Measurements from ENCODE around the gene CREBRF. TPM values are rescaled to one million over a fixed set of nuclear protein-coding genes. Genes with fewer than 3 reads are reported as not detected.
A peak's percentile ranks its signal among the peaks of the same experiment; 100 is the strongest.

The CREBRF gene
- total and polyA plus RNA-seq, 2 of the 4 experiments (the other 2 are of a cell fraction): 3.2 to 16.1 TPM

DNA sequence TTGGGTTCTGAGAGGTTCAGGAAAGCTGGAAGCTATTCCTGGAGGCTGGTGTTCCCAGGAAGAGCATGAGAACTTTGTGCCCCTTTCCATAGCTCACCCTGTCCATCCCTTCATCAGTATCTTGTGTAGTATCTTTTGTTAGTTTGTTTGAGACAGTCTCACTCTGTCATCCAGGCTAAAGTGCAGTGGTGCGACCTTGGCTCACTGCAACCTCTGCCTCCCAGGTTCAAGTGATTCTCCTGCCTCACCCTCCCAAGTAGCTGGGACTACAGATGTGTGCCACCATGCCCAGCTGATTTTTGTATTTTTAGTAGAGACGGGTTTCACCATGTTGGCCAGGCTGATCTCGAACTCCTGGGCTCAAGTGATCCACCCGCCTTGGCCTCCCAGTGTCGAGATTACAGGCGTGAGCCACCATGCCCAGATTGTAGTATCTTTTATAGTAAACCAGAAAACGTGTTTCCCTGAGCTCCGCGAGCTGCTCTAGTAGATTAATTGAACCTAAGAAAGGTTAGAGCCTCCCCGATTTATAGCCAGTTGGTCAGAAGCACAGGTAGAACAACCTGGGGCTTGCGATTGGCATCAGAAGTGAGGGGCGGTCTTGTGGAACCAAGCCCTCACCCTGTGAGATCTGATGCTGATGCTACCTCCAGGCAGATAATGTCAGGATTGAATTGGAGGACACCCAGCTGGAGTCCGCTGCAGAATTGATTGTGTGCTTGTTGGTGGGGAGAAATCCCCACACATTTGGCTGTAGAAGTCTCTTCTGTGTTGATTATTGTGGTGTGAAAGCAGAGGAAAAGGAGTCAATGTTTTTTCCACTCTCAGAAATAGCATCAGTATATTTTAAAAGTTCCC is 40.3 kb upstream of the CREBRF start (continued):
- TF ChIP-seq FOS (IDR thresholded peaks at IDR 0.05; ENCODE audit: low read depth, low read length): no peak

DNA sequence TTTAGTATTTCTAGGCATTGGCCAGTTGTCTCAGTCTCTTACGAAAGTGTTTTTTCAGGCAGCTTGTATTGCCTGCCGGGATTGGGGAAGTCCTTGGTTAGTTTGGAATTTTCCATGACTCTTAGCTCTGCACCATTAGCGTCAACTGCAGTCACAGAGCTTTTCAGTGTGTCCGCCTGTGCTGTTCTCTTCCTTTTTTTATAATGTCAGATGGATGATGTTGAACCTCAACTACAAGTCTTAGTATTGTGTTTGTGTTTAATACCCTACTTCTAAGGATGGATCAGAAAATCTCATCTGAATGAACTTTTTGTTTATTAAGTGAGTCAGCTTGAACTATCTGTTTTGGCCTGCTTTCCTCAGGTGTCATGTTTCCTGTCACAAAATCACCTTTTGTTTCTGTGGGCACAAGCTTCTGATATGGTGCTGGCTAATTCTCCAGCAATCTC is 39.5 kb upstream of the CREBRF start:
- H3K27me3 ChIP-seq (ENCODE audit: control insufficient read depth, insufficient read depth, low read length): no peaks in the 10 kb centered on the region
- 0 out of 4 replicates have a peak overlapping the region, but pooled peaks of 1 of the 2 experiments have one; percentile 8 for H4K8ac ChIP-seq (ENCODE audit: low read depth in 2 of 2, low read length in 2 of 2)
- H3K4me1 ChIP-seq (ENCODE audit: control insufficient read depth, insufficient read depth, low read length): peaks cover 15% of the 10 kb centered on the region
- WGBS, 2 experiments (ENCODE audit: extremely low coverage in 2 of 2, insufficient read length in 1 of 2): no CpG with 5 or more reads among the region's 4 CpGs
- H3K9ac ChIP-seq (ENCODE audit: low read depth, low read length): no peak overlapping the region
- no peak overlapping the region for H2AK9ac ChIP-seq (replicated peaks; ENCODE audit: low read depth, low read length, poor library complexity)
- H3K23ac ChIP-seq (ENCODE audit: low read depth, low read length): no peak overlapping the region
- intact Hi-C loops (cut with micrococcal nuclease) (no loop called here), in situ Hi-C loops (cut with MboI; ENCODE audit: low sequenced_read_pairs) (no loop called here), dilution Hi-C loops (cut with HindIII; ENCODE audit: low sequenced_read_pairs, unreplicated experiment) (no loop called here)
- H2BK5ac ChIP-seq (ENCODE audit: low read depth, low read length, poor library complexity, severe bottlenecking): peak overlapping the region; percentile 65
- H3K27ac ChIP-seq (ENCODE audit: insufficient read depth, low read length): peak overlapping the region; percentile 22; the same call in 1 of the 2 replicates
- H3K4me3 ChIP-seq (ENCODE audit: insufficient read depth, low read depth, low read length): no peak overlapping the region
- no peak overlapping the region for H4K91ac ChIP-seq (ENCODE audit: insufficient read depth, low read depth, low read length)
- H2BK120ac ChIP-seq (ENCODE audit: low read depth, low read length): no peak overlapping the region
- no peak overlapping the region for H3K56ac ChIP-seq (ENCODE audit: extremely low read depth, insufficient read depth, low read length)
- H2BK20ac ChIP-seq (ENCODE audit: low read depth, low read length): no peak overlapping the region
- no peaks in the 10 kb centered on the region for H3K9me3 ChIP-seq (ENCODE audit: control insufficient read depth, insufficient read depth, low read length)
- peaks cover 20% of the 10 kb centered on the region for H3K9me1 ChIP-seq (ENCODE audit: insufficient read depth, low read length)
- POLR2A ChIA-PET (ENCODE audit: unreplicated experiment): no interaction called here
- peaks cover 31% of the 10 kb centered on the region for H4K20me1 ChIP-seq (ENCODE audit: insufficient read depth, low read length)
- no peak overlapping the region for H3K4ac ChIP-seq (ENCODE audit: low read depth, low read length)
- CTCF ChIA-PET: interaction anchor here (0.7 kb wide), 1 partner anchor 22 kb away, joined by 3 read pairs; no protein-coding TSS in a partner anchor
- H3K79me1 ChIP-seq (ENCODE audit: low read depth in 1 of 2, low read length in 2 of 2): peaks cover 37 to 79% of the 10 kb centered on the region in 2 experiments
- H3K14ac ChIP-seq (replicated peaks; ENCODE audit: low read depth, low read length): no peak overlapping the region; the same call in none of the 2 replicates
- peaks cover 11% of the 10 kb centered on the region; the same call in 1 of the 2 replicates for H3K36me3 ChIP-seq (ENCODE audit: control insufficient read depth, insufficient read depth, low read length)
- TF ChIP-seq, protein P1, sequence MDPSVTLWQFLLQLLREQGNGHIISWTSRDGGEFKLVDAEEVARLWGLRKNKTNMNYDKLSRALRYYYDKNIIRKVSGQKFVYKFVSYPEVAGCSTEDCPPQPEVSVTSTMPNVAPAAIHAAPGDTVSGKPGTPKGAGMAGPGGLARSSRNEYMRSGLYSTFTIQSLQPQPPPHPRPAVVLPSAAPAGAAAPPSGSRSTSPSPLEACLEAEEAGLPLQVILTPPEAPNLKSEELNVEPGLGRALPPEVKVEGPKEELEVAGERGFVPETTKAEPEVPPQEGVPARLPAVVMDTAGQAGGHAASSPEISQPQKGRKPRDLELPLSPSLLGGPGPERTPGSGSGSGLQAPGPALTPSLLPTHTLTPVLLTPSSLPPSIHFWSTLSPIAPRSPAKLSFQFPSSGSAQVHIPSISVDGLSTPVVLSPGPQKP (IDR thresholded peaks at IDR 0.05; ENCODE audit: borderline replicate concordance, low read depth, low read length): no peak
- TF ChIP-seq SMC3 (IDR thresholded peaks at IDR 0.05; ENCODE audit: low read depth, low read length) (no peak), CHD1 (IDR thresholded peaks at IDR 0.05; ENCODE audit: low read depth, low read length) (no peak), RAD21 (IDR thresholded peaks at IDR 0.05; ENCODE audit: low read length) (no peak), MXI1 (IDR thresholded peaks at IDR 0.05; ENCODE audit: borderline replicate concordance, low read depth, low read length) (no peak)
- no TSS peak for BruUV-seq (replicated peaks)
- no peak overlapping the region for H3K18ac ChIP-seq (ENCODE audit: low read depth, low read length)
- H2AK5ac ChIP-seq (ENCODE audit: low read depth, low read length): no peak overlapping the region
- peak; percentile 71 for DNase-seq
- peak overlapping the region; percentile 3; the same call in 1 of the 2 replicates for H3K4me2 ChIP-seq (ENCODE audit: low read depth, low read length)
- peak; percentile 74 for ATAC-seq (ENCODE audit: low read depth)
- no peak overlapping the region for H2AFZ ChIP-seq (replicated peaks; ENCODE audit: low read length, poor library complexity)
- 0 out of 3 replicates have a peak overlapping the region, but pooled peaks have one; percentile 7 for H2BK15ac ChIP-seq (ENCODE audit: low read depth, low read length)
- H4K5ac ChIP-seq (ENCODE audit: low read depth, low read length): no peak overlapping the region

Data from IMR-90 (cell line).